ENCODE data around the gene HENMT1.

GRCh38 chr1:108653431-108654105, 7.3 kb downstream of the HENMT1 start:
- TF ChIP-seq TCF12 (IDR thresholded peaks at IDR 0.05; ENCODE audit: low read depth) (no peak), CREB1 (IDR thresholded peaks at IDR 0.05; ENCODE audit: low read depth) (no peak)
